NCI-H82 (cell line): Measurements from ENCODE around the gene IGFBP7.
A peak's percentile ranks its signal among the peaks of the same experiment; 100 is the strongest.
"Not testable (repeated sequence)": the region's sequence is repeated elsewhere in the genome, so short reads cannot be mapped to it uniquely, and the experiment has no call there.

Experiments used
- DNase-seq: peaks from one replicate; lab custom pipeline; 2025; lab: John Stamatoyannopoulos, UW

The IGFBP7 gene

GRCh38 chr4:57070461-57070860 lies 39.7 kb downstream of the IGFBP7 start:
- DNase-seq, result no peak

- no peak for DNase-seq
These were observed 41.8 kb downstream of the IGFBP7 start for GRCh38 chr4:57068237-57068981.

GRCh38 chr4:57065730-57066482 lies 44.3 kb downstream of the IGFBP7 start:
- no peak for DNase-seq

- DNase-seq, result peak; percentile 22
These were observed 45.1 kb downstream of the IGFBP7 start for GRCh38 chr4:57064811-57065711.

GRCh38 chr4:57064120-57064519 lies 46.1 kb downstream of the IGFBP7 start:
- no peak for DNase-seq

GRCh38 chr4:57063518-57063917 lies 46.7 kb downstream of the IGFBP7 start:
- DNase-seq, result no peak

GRCh38 chr4:57061395-57061794 lies 48.8 kb downstream of the IGFBP7 start:
- DNase-seq, result no peak

GRCh38 chr4:57060717-57061067 lies 49.5 kb downstream of the IGFBP7 start:
- DNase-seq, result not testable (repeated sequence)

- no peak for DNase-seq
These were observed 50.1 kb downstream of the IGFBP7 start for GRCh38 chr4:57059890-57060716.

- no peak for DNase-seq
These were observed 54.3 kb downstream of the IGFBP7 start for GRCh38 chr4:57055886-57056285.

- DNase-seq, result no peak
These were observed 56.7 kb downstream of the IGFBP7 start for GRCh38 chr4:57053508-57053907.

- DNase-seq, result no peak
These were observed 58.7 kb downstream of the IGFBP7 start for GRCh38 chr4:57051524-57051923.

GRCh38 chr4:57051095-57051494 lies 59.1 kb downstream of the IGFBP7 start:
- peak; percentile 10 for DNase-seq

GRCh38 chr4:57048590-57049304 lies 61.4 kb downstream of the IGFBP7 start:
- no peak for DNase-seq

GRCh38 chr4:57047046-57047445 lies 63.1 kb downstream of the IGFBP7 start:
- DNase-seq, result not testable (repeated sequence)

- DNase-seq, result no peak
These were observed 65.2 kb downstream of the IGFBP7 start for GRCh38 chr4:57044996-57045395.

GRCh38 chr4:57044279-57044678 lies 65.9 kb downstream of the IGFBP7 start:
- no peak for DNase-seq

- DNase-seq, result no peak
These were observed 66.6 kb downstream of the IGFBP7 start for GRCh38 chr4:57043347-57044251.

- DNase-seq, result no peak
These were observed 67.4 kb downstream of the IGFBP7 start for GRCh38 chr4:57042711-57043169.

GRCh38 chr4:57041020-57041419 lies 69.2 kb downstream of the IGFBP7 start:
- DNase-seq, result no peak
